HCT116 (cell line): ENCODE data around the gene PPM1A. TPM values are rescaled to one million over a fixed set of nuclear protein-coding genes. Genes with fewer than 3 reads are reported as not detected.
A peak's percentile ranks its signal among the peaks of the same experiment; 100 is the strongest.

Experiments
- ATAC-seq: fragments of 200-7000 bp; cut with Tn5 transposase; 2 replicates; pipeline ENCODE4 v1.9.1; 2020; ENCODE audit warnings: mild to moderate bottlenecking, moderate library complexity
- BruUV-seq: library from RNA; stranded (reverse); fragments of 400-500 nt; replicated peaks from 2 replicates; lab custom pipeline; 2021; lab: Mats Ljungman, UMichigan
- CTCF ChIA-PET: fragments of 300-600 bp; sonication (Branson Sonifier 250); formaldehyde crosslinking; loops from one replicate; lab custom pipeline; 2021; ENCODE audit warnings: antibody characterized with exemption; lab: Charles Lee
- POLR2A ChIA-PET: fragments of 300-600, 350-600 bp; sonication (Branson Sonifier 250); formaldehyde crosslinking; loops from one replicate; lab custom pipeline; 2021; ENCODE audit warnings: antibody characterized with exemption; lab: Charles Lee
- RAD21 ChIA-PET, 2 experiments: fragments of 300-600 bp; sonication (Branson Sonifier 250); formaldehyde crosslinking; loops; one replicate each; lab custom pipeline; 2023; ENCODE audit warnings: low total read pairs in 2 of 2; ENCODE audit not compliant: uncharacterized antibody in 2 of 2, unreplicated experiment in 2 of 2, low non-redundant PET in 1 of 2; lab: Charles Lee
- DNase-seq: peaks from one replicate; pipeline ENCODE4 v3.0.0-alpha.2; 2010; ENCODE audit warnings: low read depth, low spot score
- H2AFZ ChIP-seq: fragments of 200-600 bp; shearing (Covaris generic), sonication (generic); 2 replicates; pipeline ENCODE4 v1.6.1; 2017; ENCODE audit warnings: low read depth, mixed run types, mixed read lengths, antibody characterized with exemption, low read length; ENCODE audit not compliant: poor library complexity, severe bottlenecking
- H3K27ac ChIP-seq: 2 replicates; pipeline ENCODE4 v1.5.1; 2012; ENCODE audit warnings: low read depth, low read length
- H3K27me3 ChIP-seq: fragments of 200-600 bp; sonication (generic); 2 replicates; pipeline ENCODE4 v1.6.1; 2016; ENCODE audit warnings: mixed run types, low read length, mixed read lengths; ENCODE audit not compliant: insufficient read depth
- H3K36me3 ChIP-seq, 2 experiments: fragments of 200-500 bp in 1 of 2; fragments of 200-600 bp in 1 of 2; sonication (Bioruptor generic) in 1 of 2; sonication (generic) in 1 of 2; 2 replicates each; pipeline versions ENCODE4 v1.5.1 to v1.6.1; 2014 to 2016; ENCODE audit warnings: low read length in 2 of 2, inconsistent platforms in 1 of 2, mixed read lengths in 1 of 2, mixed run types in 1 of 2; ENCODE audit not compliant: insufficient read depth in 2 of 2, control insufficient read depth in 1 of 2
- H3K4me1 ChIP-seq, 2 experiments: fragments of 200-600 bp in 1 of 2; sonication (generic) in 1 of 2; 2 replicates each; pipeline versions ENCODE4 v1.5.1 to v1.6.1; 2012 to 2017; ENCODE audit warnings: low read length in 2 of 2, inconsistent platforms in 1 of 2, mild to moderate bottlenecking in 1 of 2, mixed read lengths in 1 of 2, mixed run types in 1 of 2, moderate library complexity in 1 of 2; ENCODE audit not compliant: insufficient read depth in 2 of 2, control insufficient read depth in 1 of 2
- H3K4me2 ChIP-seq: fragments of 200-600 bp; sonication (generic); 2 replicates; pipeline ENCODE4 v1.6.1; 2017; ENCODE audit warnings: mixed run types, low read length, mixed read lengths
- H3K4me3 ChIP-seq, 2 experiments: fragments of 200-600 bp in 1 of 2; sonication (generic) in 1 of 2; replicated peaks in 1 of 2; 2 replicates each; pipeline ENCODE4 v1.5.1; 2011 to 2016; ENCODE audit warnings: low read length in 2 of 2, control low read depth in 1 of 2, low read depth in 1 of 2, mild to moderate bottlenecking in 1 of 2, mixed read lengths in 1 of 2, mixed run types in 1 of 2
- H3K79me2 ChIP-seq: fragments of 200-600 bp; sonication (generic); 2 replicates; pipeline ENCODE4 v1.6.1; 2017; ENCODE audit warnings: mild to moderate bottlenecking, mixed run types, low read length, moderate library complexity, mixed read lengths; ENCODE audit not compliant: insufficient read depth
- H3K9ac ChIP-seq: fragments of 200-600 bp; sonication (generic); 2 replicates; pipeline ENCODE4 v1.6.1; 2016; ENCODE audit warnings: low read length, mixed read lengths
- H3K9me2 ChIP-seq: fragments of 200-600 bp; sonication (generic), shearing (Covaris generic); 2 replicates; pipeline ENCODE4 v1.6.1; 2017; ENCODE audit warnings: mixed run types, mild to moderate bottlenecking, moderate library complexity; ENCODE audit not compliant: insufficient read depth
- H3K9me3 ChIP-seq, 2 experiments: fragments of 200-500 bp in 1 of 2; fragments of 200-600 bp in 1 of 2; sonication (Bioruptor generic) in 1 of 2; sonication (generic) in 1 of 2; 2 replicates each; pipeline ENCODE4 v1.6.1; 2014 to 2017; ENCODE audit warnings: low read length in 2 of 2, mixed read lengths in 2 of 2, inconsistent platforms in 1 of 2, low read depth in 1 of 2, mild to moderate bottlenecking in 1 of 2, mixed run types in 1 of 2, moderate library complexity in 1 of 2; ENCODE audit not compliant: control insufficient read depth in 1 of 2, insufficient read depth in 1 of 2
- H4K20me1 ChIP-seq: fragments of 200-600 bp; sonication (generic), shearing (Covaris generic); 2 replicates; pipeline ENCODE4 v1.6.1; 2017; ENCODE audit warnings: mixed run types, mild to moderate bottlenecking, moderate library complexity; ENCODE audit not compliant: insufficient read depth
- ATF3 ChIP-seq: IDR thresholded peaks from 2 replicates; pipeline ENCODE4 v1.6.1; 2012
- CBX3 ChIP-seq: IDR thresholded peaks from 2 replicates; pipeline ENCODE4 v1.6.1; 2012; ENCODE audit warnings: low read depth
- EGR1 ChIP-seq: IDR thresholded peaks from 2 replicates; pipeline ENCODE4 v1.6.1; 2012; ENCODE audit warnings: low read depth
- POLR2A ChIP-seq: IDR thresholded peaks from 2 replicates; pipeline ENCODE4 v1.7.0; 2011; ENCODE audit warnings: borderline replicate concordance; ENCODE audit not compliant: insufficient read depth, insufficient read length; ENCODE audit errors: extremely low read depth
- RAD21 ChIP-seq: IDR thresholded peaks from 2 replicates; pipeline ENCODE4 v1.6.1; 2012; ENCODE audit warnings: low read depth, mild to moderate bottlenecking
- SIN3A ChIP-seq: IDR thresholded peaks from 2 replicates; pipeline ENCODE4 v1.6.1; 2012; ENCODE audit warnings: low read depth
- SRF ChIP-seq: IDR thresholded peaks from 2 replicates; pipeline ENCODE4 v1.6.1; 2012; ENCODE audit warnings: low read depth
- YY1 ChIP-seq: IDR thresholded peaks from 2 replicates; pipeline ENCODE4 v1.6.1; 2011; ENCODE audit warnings: low read length, low read depth, moderate library complexity, mild to moderate bottlenecking; ENCODE audit not compliant: insufficient replicate concordance; ENCODE audit errors: extremely low read depth
- ZFX ChIP-seq: fragments of 450-650 bp; IDR thresholded peaks from 2 replicates; pipeline ENCODE4 v1.6.1; 2017
- ZNF274 ChIP-seq: fragments of 200-500 bp; sonication (Bioruptor generic); IDR thresholded peaks from 2 replicates; pipeline ENCODE4 v1.6.1; 2014; ENCODE audit warnings: mild to moderate bottlenecking, low read depth, low read length, inconsistent platforms
- intact Hi-C: fragments of 100-400 bp; cut with micrococcal nuclease; formaldehyde crosslinking; loops from 2 replicates; pipeline ENCODE4 v1.10.0; 2022
- total RNA-seq: library from RNA; stranded (reverse); gene quantifications from one replicate; pipeline ENCODE4 v1.2.1, GENCODE V29; 2021; ENCODE audit not compliant: unreplicated experiment

The PPM1A gene
- total RNA-seq, 1 experiment from 2014 or later, result 32.8 TPM

- TF ChIP-seq ZFX (peak; percentile 13; the same call in 1 of the 2 replicates), SIN3A (peak; percentile 65; the same call in 1 of the 2 replicates), CBX3 (peak; percentile 79; the same call in 1 of the 2 replicates), YY1 (peak; percentile 48), ATF3 (no peak)
These were observed 82.4 kb downstream of the PPM1A start (continued) for GRCh38 chr14:60331201-60332045.

DNA sequence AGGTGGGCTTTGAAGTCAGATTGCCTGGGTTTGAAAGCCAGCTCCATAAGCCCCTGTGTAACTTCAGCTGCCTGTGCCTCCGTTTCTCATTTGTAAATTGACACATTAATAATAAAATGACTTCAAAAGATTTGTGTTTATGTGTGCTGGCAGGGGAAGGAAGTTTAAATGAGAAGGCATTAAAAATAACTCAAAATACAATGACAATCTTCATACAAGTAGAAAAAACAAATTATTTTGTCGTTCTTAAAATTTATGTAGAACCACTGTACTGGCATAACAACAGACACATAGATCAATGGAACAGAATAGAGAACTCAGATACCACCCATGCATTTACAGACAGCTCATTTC lies 83.0 kb downstream of the PPM1A start:
- Histone ChIP-seq H3K9me3 (no peaks in the 10 kb centered on the region), H3K27ac (no peak overlapping the region), H2AFZ (peak overlapping the region; percentile 94), H3K79me2 (no peaks in the 10 kb centered on the region), H4K20me1 (no peaks in the 10 kb centered on the region)
- POLR2A ChIA-PET, result interaction anchor here (0.7 to 1.4 kb wide), 3 partner anchors 83 to 230 kb away, joined by 3 to 6 read pairs (median 3); partner anchors contain the start of gene PPM1A
- ATAC-seq, result no peak
- RAD21 ChIA-PET, result interaction anchor here (1.1 to 1.4 kb wide), 2 partner anchors 230 kb away, joined by 4 read pairs; no protein-coding TSS in a partner anchor
- no peak for TF ChIP-seq RAD21
- no peak for TF ChIP-seq EGR1
- no peak for TF ChIP-seq POLR2A
- TF ChIP-seq SRF, result no peak
- TF ChIP-seq SIN3A, result no peak
- no peak for TF ChIP-seq ZNF274
- TF ChIP-seq, all 23 proteins: peak for 0
- DNase-seq, result no peak
- no peaks in the 10 kb centered on the region for H3K27me3 ChIP-seq
- peak overlapping the region in 1 of 2 experiments; percentile 55; a peak in 1 of 4 replicates for H3K4me3 ChIP-seq
- H3K9ac ChIP-seq, result no peak overlapping the region
- intact Hi-C loops, result loop anchor here (1.0 to 10.0 kb wide), 4 partner anchors 65 to 920 kb away; no protein-coding TSS in a partner anchor
- H3K9me2 ChIP-seq, result no peaks in the 10 kb centered on the region
- CTCF ChIA-PET, result interaction anchor here (0.7 to 2.5 kb wide), 26 partner anchors 10 to 954 kb away, joined by 3 to 17 read pairs (median 4); partner anchors contain the start of gene PPM1A
- peaks cover 3 to 11% of the 10 kb centered on the region in 2 experiments; a peak in 2 of 4 replicates for H3K4me1 ChIP-seq
- H3K4me2 ChIP-seq, result peak overlapping the region; percentile 76
- H3K36me3 ChIP-seq, result no peaks in the 10 kb centered on the region
- BruUV-seq, result no TSS peak
